IMR-90 (cell line): ENCODE data around the gene MINAR2. TPM values are rescaled to one million over a fixed set of nuclear protein-coding genes. Genes with fewer than 3 reads are reported as not detected.

ENCODE experiments used
- ATAC-seq: fragments of 200-7000 bp; cut with Tn5 transposase; 2 replicates; pipeline ENCODE4 v1.9.1; 2020; ENCODE audit warnings: low read depth, mild to moderate bottlenecking, moderate library complexity
- BruUV-seq: library from RNA; stranded (reverse); fragments of 400-500 nt; replicated peaks from 2 replicates; lab custom pipeline; 2021; lab: Mats Ljungman, UMichigan
- CTCF ChIA-PET: fragments of 300-600 bp; formaldehyde crosslinking; extraction: SDS; loops from one replicate; lab custom pipeline; 2021; ENCODE audit warnings: antibody characterized with exemption; lab: Yijun Ruan, JAX
- POLR2A ChIA-PET: fragments of 300-600 bp; sonication (Branson Sonifier 250); formaldehyde crosslinking; loops from one replicate; lab custom pipeline; 2022; ENCODE audit warnings: antibody characterized with exemption; ENCODE audit not compliant: unreplicated experiment; lab: Charles Lee
- DNase-seq: peaks from one replicate; pipeline ENCODE4 v3.0.0; 2013
- H2AFZ ChIP-seq: replicated peaks from 2 replicates; pipeline ENCODE3; 2013; ENCODE audit warnings: low read length, mild to moderate bottlenecking; ENCODE audit not compliant: poor library complexity
- H2AK5ac ChIP-seq: 2 replicates; pipeline ENCODE4 v1.6.1; 2013; ENCODE audit warnings: low read depth, low read length, inconsistent platforms
- H2AK9ac ChIP-seq: replicated peaks from 2 replicates; pipeline ENCODE3; 2013; ENCODE audit warnings: mild to moderate bottlenecking, low read depth, low read length, moderate library complexity; ENCODE audit not compliant: poor library complexity
- H2BK120ac ChIP-seq: 2 replicates; pipeline ENCODE4 v1.6.1; 2013; ENCODE audit warnings: low read depth, low read length, inconsistent platforms
- H2BK15ac ChIP-seq: 3 replicates; pipeline ENCODE4 v1.6.1; 2013; ENCODE audit warnings: low read depth, low read length, inconsistent platforms
- H2BK20ac ChIP-seq: 2 replicates; pipeline ENCODE4 v1.6.1; 2013; ENCODE audit warnings: low read depth, mild to moderate bottlenecking, inconsistent platforms, low read length, moderate library complexity
- H2BK5ac ChIP-seq: 2 replicates; pipeline ENCODE4 v1.6.1; 2013; ENCODE audit warnings: mild to moderate bottlenecking, low read depth, low read length, inconsistent platforms; ENCODE audit not compliant: poor library complexity, severe bottlenecking
- H3K14ac ChIP-seq: replicated peaks from 2 replicates; pipeline ENCODE4 v1.6.1; 2013; ENCODE audit warnings: low read depth, low read length, inconsistent platforms
- H3K18ac ChIP-seq: 2 replicates; pipeline ENCODE4 v1.6.1; 2013; ENCODE audit warnings: low read depth, low read length, control low read depth
- H3K23ac ChIP-seq: 2 replicates; pipeline ENCODE4 v1.6.1; 2013; ENCODE audit warnings: low read depth, low read length, inconsistent platforms
- H3K27ac ChIP-seq: 2 replicates; pipeline ENCODE4 v1.5.1; 2013; ENCODE audit warnings: mild to moderate bottlenecking, control low read depth, low read length; ENCODE audit not compliant: insufficient read depth
- H3K27me3 ChIP-seq: 2 replicates; pipeline ENCODE4 v1.6.1; 2013; ENCODE audit warnings: low read length; ENCODE audit not compliant: control insufficient read depth, insufficient read depth
- H3K36me3 ChIP-seq: 2 replicates; pipeline ENCODE4 v1.6.1; 2013; ENCODE audit warnings: low read length, mixed read lengths; ENCODE audit not compliant: control insufficient read depth, insufficient read depth
- H3K4ac ChIP-seq: 2 replicates; pipeline ENCODE4 v1.6.1; 2013; ENCODE audit warnings: low read depth, low read length, inconsistent platforms
- H3K4me1 ChIP-seq: 2 replicates; pipeline ENCODE4 v1.6.1; 2013; ENCODE audit warnings: low read length, mixed read lengths; ENCODE audit not compliant: control insufficient read depth, insufficient read depth
- H3K4me2 ChIP-seq: 2 replicates; pipeline ENCODE4 v1.6.1; 2013; ENCODE audit warnings: low read depth, mild to moderate bottlenecking, control low read depth, low read length, moderate library complexity
- H3K4me3 ChIP-seq: 2 replicates; pipeline ENCODE4 v1.5.1; 2013; ENCODE audit warnings: low read depth, mild to moderate bottlenecking, control low read depth, low read length, moderate library complexity; ENCODE audit not compliant: insufficient read depth
- H3K56ac ChIP-seq: 2 replicates; pipeline ENCODE4 v1.6.1; 2013; ENCODE audit warnings: low read length, inconsistent platforms; ENCODE audit not compliant: insufficient read depth; ENCODE audit errors: extremely low read depth
- H3K79me1 ChIP-seq, 2 experiments: 2 replicates each; pipeline ENCODE4 v1.6.1; 2013; ENCODE audit warnings: low read length in 2 of 2, inconsistent platforms in 1 of 2, low read depth in 1 of 2
- H3K9ac ChIP-seq: 2 replicates; pipeline ENCODE4 v1.6.1; 2013; ENCODE audit warnings: low read depth, low read length, control low read depth
- H3K9me1 ChIP-seq: 2 replicates; pipeline ENCODE4 v1.6.1; 2013; ENCODE audit warnings: low read length, inconsistent platforms; ENCODE audit not compliant: insufficient read depth
- H3K9me3 ChIP-seq: 2 replicates; pipeline ENCODE4 v1.6.1; 2013; ENCODE audit warnings: low read length; ENCODE audit not compliant: control insufficient read depth, insufficient read depth
- H4K20me1 ChIP-seq: 2 replicates; pipeline ENCODE4 v1.6.1; 2013; ENCODE audit warnings: low read length, inconsistent platforms; ENCODE audit not compliant: insufficient read depth
- H4K5ac ChIP-seq: 2 replicates; pipeline ENCODE4 v1.6.1; 2013; ENCODE audit warnings: mild to moderate bottlenecking, low read depth, low read length, control low read depth
- H4K8ac ChIP-seq, 2 experiments: 2 replicates each; pipeline ENCODE4 v1.6.1; 2013; ENCODE audit warnings: low read depth in 2 of 2, low read length in 2 of 2, control low read depth in 1 of 2, inconsistent platforms in 1 of 2
- H4K91ac ChIP-seq: 2 replicates; pipeline ENCODE4 v1.6.1; 2013; ENCODE audit warnings: low read depth, low read length, inconsistent platforms; ENCODE audit not compliant: insufficient read depth
- BHLHE40 ChIP-seq: fragments of 150-350 bp; IDR thresholded peaks from 2 replicates; pipeline ENCODE4 v1.6.1; 2016; ENCODE audit warnings: mild to moderate bottlenecking, low read depth, low read length
- CEBPB ChIP-seq: IDR thresholded peaks from 2 replicates; pipeline ENCODE4 v1.6.1; 2012; ENCODE audit warnings: low read depth, low read length, improper control_type of control experiment
- MAZ ChIP-seq: IDR thresholded peaks from 2 replicates; pipeline ENCODE4 v1.6.1; 2012; ENCODE audit warnings: low read depth, mild to moderate bottlenecking, low read length, improper control_type of control experiment, moderate library complexity, borderline replicate concordance
- NFE2L2 ChIP-seq: fragments of 150-350 bp; IDR thresholded peaks from 2 replicates; pipeline ENCODE4 v1.6.1; 2016; ENCODE audit warnings: low read depth, mild to moderate bottlenecking, low read length
- RAD21 ChIP-seq: IDR thresholded peaks from 2 replicates; pipeline ENCODE4 v1.6.1; 2012; ENCODE audit warnings: low read length, improper control_type of control experiment
- RCOR1 ChIP-seq: IDR thresholded peaks from 2 replicates; pipeline ENCODE4 v1.6.1; 2012; ENCODE audit warnings: mild to moderate bottlenecking, low read length, improper control_type of control experiment; ENCODE audit not compliant: insufficient replicate concordance
- WGBS, 2 experiments: methylation state at CpG; one replicate each; pipeline versions ENCODE4 v1.1.5 to v1.1.7; 2013; ENCODE audit warnings: missing lambda C conversion rate in 2 of 2; ENCODE audit not compliant: insufficient read length in 1 of 2; ENCODE audit errors: extremely low coverage in 2 of 2; 5-methylcytosine and 5-hydroxymethylcytosine counted together
- dilution Hi-C: fragments of 300-500 bp; cut with HindIII; formaldehyde crosslinking; loops from one replicate; pipeline ENCODE4 v1.14.3; 2018; ENCODE audit warnings: low sequenced_read_pairs; ENCODE audit not compliant: unreplicated experiment
- in situ Hi-C: fragments of 300-500 bp; cut with MboI; formaldehyde crosslinking; loops from 3 replicates; pipeline ENCODE4 v1.14.3; 2019; ENCODE audit warnings: low sequenced_read_pairs, inconsistent platforms, mixed read lengths
- intact Hi-C: fragments of 100-400 bp; cut with micrococcal nuclease; formaldehyde crosslinking; loops from 2 replicates; pipeline ENCODE4 v1.10.0; 2022
- polyA plus RNA-seq, 3 experiments: library from polyadenylated mRNA; depleted of rRNA; stranded (reverse); fragments of >200 nt; gene quantifications; 2 replicates each; pipeline ENCODE4 v1.2.3, GENCODE V29; 2012; ENCODE audit warnings: low replicate concordance in 1 of 3
- total RNA-seq: library from RNA; depleted of rRNA; stranded (reverse); fragments of >200 nt; gene quantifications from 2 replicates; pipeline ENCODE4 v1.2.3, GENCODE V29; 2012
- TF ChIP-seq, protein P1 (sequence below): fragments of 150-350 bp; IDR thresholded peaks from 2 replicates; pipeline ENCODE4 v1.6.1; 2017; ENCODE audit warnings: mild to moderate bottlenecking, antibody characterized with exemption, low read length, low read depth
- TF ChIP-seq, protein P2 (sequence below): conservative IDR thresholded peaks from 2 replicates; pipeline ENCODE4 v1.5.1; 2012; ENCODE audit warnings: mild to moderate bottlenecking, low read depth, low read length, improper control_type of control experiment

Gene MINAR2
- total and polyA plus RNA-seq, 2 of the 4 experiments (the other 2 are of a cell fraction): not detected

DNA sequence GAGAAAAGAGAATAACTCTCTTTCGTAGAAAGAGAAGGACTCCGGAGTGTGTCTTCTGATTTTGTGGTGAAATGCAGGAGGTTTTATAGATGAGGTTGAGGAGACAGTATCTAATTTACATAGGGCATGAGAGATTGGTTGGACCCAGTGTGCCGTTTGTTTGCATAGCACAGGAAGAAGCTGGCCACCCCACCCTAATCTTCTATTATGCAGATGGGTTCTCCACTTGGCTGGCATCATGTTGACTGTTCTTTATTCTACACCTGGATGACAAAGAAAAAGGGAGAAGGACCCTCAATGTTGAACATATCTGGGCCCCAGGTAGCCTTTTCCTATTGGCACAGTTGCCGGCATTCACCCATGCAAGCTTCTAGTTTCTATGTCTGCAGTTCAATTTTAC is 23.2 kb upstream of the MINAR2 start:
- POLR2A ChIA-PET: no interaction called here

More for the DNA sequence above, 23.2 kb upstream of the MINAR2 start:
- Histone ChIP-seq H2BK5ac (no peak overlapping the region), H3K18ac (no peak overlapping the region), H2BK20ac (no peak overlapping the region), H3K9me3 (0 out of 2 replicates have a peak, but pooled peaks cover 2% of the 10 kb centered on the region), H2AK5ac (no peak overlapping the region), H3K36me3 (no peaks in the 10 kb centered on the region), H4K91ac (no peak overlapping the region), H4K8ac (no peak overlapping the region), H2BK120ac (no peak overlapping the region), H2AFZ (no peak overlapping the region), H3K56ac (no peak overlapping the region), H3K4me2 (no peak overlapping the region), H4K20me1 (no peaks in the 10 kb centered on the region), H3K27ac (no peak overlapping the region), H3K9ac (no peak overlapping the region), H3K4me3 (no peak overlapping the region), H3K4me1 (no peaks in the 10 kb centered on the region), H3K23ac (no peak overlapping the region), H2AK9ac (no peak overlapping the region), H3K9me1 (no peaks in the 10 kb centered on the region), H3K79me1 (no peaks in the 10 kb centered on the region), H3K14ac (no peak overlapping the region), H2BK15ac (no peak overlapping the region), H4K5ac (no peak overlapping the region), H3K4ac (no peak overlapping the region), H3K27me3 (no peaks in the 10 kb centered on the region)
- BruUV-seq: no TSS peak
- CTCF ChIA-PET: no interaction called here
- ATAC-seq (no peak), DNase-seq (no peak)
- in situ Hi-C loops (no loop called here), intact Hi-C loops (no loop called here), dilution Hi-C loops (no loop called here)
- no CpG with 5 or more reads among the region's 4 CpGs for WGBS, 2 experiments
- TF ChIP-seq, protein P1, sequence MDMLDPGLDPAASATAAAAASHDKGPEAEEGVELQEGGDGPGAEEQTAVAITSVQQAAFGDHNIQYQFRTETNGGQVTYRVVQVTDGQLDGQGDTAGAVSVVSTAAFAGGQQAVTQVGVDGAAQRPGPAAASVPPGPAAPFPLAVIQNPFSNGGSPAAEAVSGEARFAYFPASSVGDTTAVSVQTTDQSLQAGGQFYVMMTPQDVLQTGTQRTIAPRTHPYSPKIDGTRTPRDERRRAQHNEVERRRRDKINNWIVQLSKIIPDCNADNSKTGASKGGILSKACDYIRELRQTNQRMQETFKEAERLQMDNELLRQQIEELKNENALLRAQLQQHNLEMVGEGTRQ: no peak
- TF ChIP-seq RCOR1 (no peak), RAD21 (no peak), BHLHE40 (no peak), CEBPB (no peak), NFE2L2 (no peak), MAZ (no peak)
- TF ChIP-seq, protein P2, sequence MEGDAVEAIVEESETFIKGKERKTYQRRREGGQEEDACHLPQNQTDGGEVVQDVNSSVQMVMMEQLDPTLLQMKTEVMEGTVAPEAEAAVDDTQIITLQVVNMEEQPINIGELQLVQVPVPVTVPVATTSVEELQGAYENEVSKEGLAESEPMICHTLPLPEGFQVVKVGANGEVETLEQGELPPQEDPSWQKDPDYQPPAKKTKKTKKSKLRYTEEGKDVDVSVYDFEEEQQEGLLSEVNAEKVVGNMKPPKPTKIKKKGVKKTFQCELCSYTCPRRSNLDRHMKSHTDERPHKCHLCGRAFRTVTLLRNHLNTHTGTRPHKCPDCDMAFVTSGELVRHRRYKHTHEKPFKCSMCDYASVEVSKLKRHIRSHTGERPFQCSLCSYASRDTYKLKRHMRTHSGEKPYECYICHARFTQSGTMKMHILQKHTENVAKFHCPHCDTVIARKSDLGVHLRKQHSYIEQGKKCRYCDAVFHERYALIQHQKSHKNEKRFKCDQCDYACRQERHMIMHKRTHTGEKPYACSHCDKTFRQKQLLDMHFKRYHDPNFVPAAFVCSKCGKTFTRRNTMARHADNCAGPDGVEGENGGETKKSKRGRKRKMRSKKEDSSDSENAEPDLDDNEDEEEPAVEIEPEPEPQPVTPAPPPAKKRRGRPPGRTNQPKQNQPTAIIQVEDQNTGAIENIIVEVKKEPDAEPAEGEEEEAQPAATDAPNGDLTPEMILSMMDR: no peak
